Esophagus (tissue), 2 donors: ENCODE data around the gene PTTG2. TPM values are rescaled to one million over a fixed set of nuclear protein-coding genes. Genes with fewer than 3 reads are reported as not detected.
"Not testable (repeated sequence)": the region's sequence is repeated elsewhere in the genome, so short reads cannot be mapped to it uniquely, and the experiment has no call there.

Experiments used
- H3K27ac ChIP-seq, 2 donors: one replicate each; pipeline ENCODE4 v1.5.1; 2013; ENCODE audit warnings: low read depth in 2 of 2, mild to moderate bottlenecking in 2 of 2, inconsistent platforms in 1 of 2, low read length in 1 of 2, moderate library complexity in 1 of 2
- H3K27me3 ChIP-seq, 2 donors: one replicate each; pipeline ENCODE4 v1.6.1; 2013; ENCODE audit warnings: low read length in 2 of 2, control low read depth in 1 of 2, mild to moderate bottlenecking in 1 of 2; ENCODE audit not compliant: insufficient read depth in 2 of 2, control insufficient read depth in 1 of 2
- H3K36me3 ChIP-seq, 2 donors: one replicate each; pipeline ENCODE4 v1.6.1; 2013; ENCODE audit warnings: low read length in 1 of 2; ENCODE audit not compliant: control insufficient read depth in 2 of 2, insufficient read depth in 2 of 2
- H3K4me1 ChIP-seq, 2 donors: one replicate each; pipeline ENCODE4 v1.6.1; 2013; ENCODE audit warnings: low read length in 1 of 2; ENCODE audit not compliant: control insufficient read depth in 2 of 2, insufficient read depth in 2 of 2
- H3K4me3 ChIP-seq, 2 donors: one replicate each; pipeline ENCODE4 v1.5.1; 2013; ENCODE audit warnings: low read length in 2 of 2, mild to moderate bottlenecking in 2 of 2, low read depth in 1 of 2, moderate library complexity in 1 of 2
- H3K9me3 ChIP-seq, 2 donors: one replicate each; pipeline ENCODE4 v1.6.1; 2013; ENCODE audit warnings: mild to moderate bottlenecking in 2 of 2, low read depth in 1 of 2, low read length in 1 of 2, moderate library complexity in 1 of 2; ENCODE audit not compliant: control insufficient read depth in 2 of 2, insufficient read depth in 1 of 2
- WGBS, 2 donors: extraction: QIAGEN DNeasy Blood & Tissue Kit; methylation state at CpG; one replicate each; pipeline ENCODE4 v1.1.7; 2013; 5-methylcytosine and 5-hydroxymethylcytosine counted together
- polyA plus RNA-seq, 2 donors: library from polyadenylated mRNA; stranded (reverse); fragments of 200-250 nt; gene quantifications; one replicate each; pipeline ENCODE4 v1.2.3, GENCODE V29; 2013
- donor health status: healthy with polysubstance abuse.
- donor health status: Bipolar disorder and iron deficiency.

PTTG2 gene
- under 1 TPM in 1 of 2 donors, not detected in 1; 0.20 TPM for polyA plus RNA-seq

- no peak within 1 kb of the TSS for H3K4me3 ChIP-seq
- 92 to 94% methylated on average over 5 of the region's 5 CpGs for WGBS, 2 donors
- no peaks in the 10 kb centered on the region for H3K9me3 ChIP-seq
- no peaks in the 10 kb centered on the region for H3K36me3 ChIP-seq
- no peak within 1 kb of the TSS for H3K27ac ChIP-seq
- H3K27me3 ChIP-seq: no peaks in the 10 kb centered on the region
- H3K4me1 ChIP-seq: no peaks in the 10 kb centered on the region
These were observed at the start of gene PTTG2 for GRCh38 chr4:37960098-37960497. PTTG2 (plus strand) TSS chr4:37960398; CDS start chr4:37960435, 37 bp downstream.

GRCh38 chr4:37914539-37914938, 45.7 kb upstream of the PTTG2 start:
- H3K4me1 ChIP-seq: no peaks in the 10 kb centered on the region
- H3K27ac ChIP-seq: no peak overlapping the region
- WGBS, 2 donors: 82 to 87% methylated on average over 3 of the region's 3 CpGs
- H3K4me3 ChIP-seq: no peak overlapping the region
- H3K36me3 ChIP-seq: no peaks in the 10 kb centered on the region
- no peaks in the 10 kb centered on the region for H3K27me3 ChIP-seq
- H3K9me3 ChIP-seq: no peaks in the 10 kb centered on the region

GRCh38 chr4:37917388-37917787, 42.8 kb upstream of the PTTG2 start:
- no peak overlapping the region for H3K4me3 ChIP-seq
- H3K9me3 ChIP-seq: no peaks in the 10 kb centered on the region
- H3K36me3 ChIP-seq: no peaks in the 10 kb centered on the region
- 85 to 88% methylated on average over 7 of the region's 7 CpGs for WGBS, 2 donors
- H3K27me3 ChIP-seq: no peaks in the 10 kb centered on the region
- H3K27ac ChIP-seq: no peak overlapping the region
- H3K4me1 ChIP-seq: no peaks in the 10 kb centered on the region

GRCh38 chr4:37918653-37919052, 41.5 kb upstream of the PTTG2 start:
- H3K36me3 ChIP-seq: no peaks in the 10 kb centered on the region
- H3K4me1 ChIP-seq: no peaks in the 10 kb centered on the region
- WGBS, 2 donors: 73 to 85% methylated on average over 3 of the region's 3 CpGs
- no peaks in the 10 kb centered on the region for H3K27me3 ChIP-seq
- H3K9me3 ChIP-seq: no peaks in the 10 kb centered on the region
- no peak overlapping the region for H3K27ac ChIP-seq
- no peak overlapping the region for H3K4me3 ChIP-seq

- Histone ChIP-seq H3K36me3 (no peaks in the 10 kb centered on the region), H3K27me3 (no peaks in the 10 kb centered on the region)
These were observed 37.9 kb upstream of the PTTG2 start for GRCh38 chr4:37922328-37922727.

GRCh38 chr4:37923089-37923488, 37.1 kb upstream of the PTTG2 start:
- H3K36me3 ChIP-seq, H3K9me3 ChIP-seq, H3K4me3 ChIP-seq, H3K27me3 ChIP-seq, H3K27ac ChIP-seq, H3K4me1 ChIP-seq: not testable (repeated sequence)

More at GRCh38 chr4:37922328-37922727, 37.9 kb upstream of the PTTG2 start:
- Histone ChIP-seq H3K9me3 (no peaks in the 10 kb centered on the region), H3K4me3 (no peak overlapping the region), H3K27ac (no peak overlapping the region), H3K4me1 (no peaks in the 10 kb centered on the region)
- 68 to 83% methylated on average over 4 of the region's 4 CpGs for WGBS, 2 donors

- Histone ChIP-seq H3K9me3 (no peaks in the 10 kb centered on the region), H3K4me1 (no peaks in the 10 kb centered on the region), H3K4me3 (no peak overlapping the region), H3K27ac (no peak overlapping the region), H3K36me3 (no peaks in the 10 kb centered on the region), H3K27me3 (no peaks in the 10 kb centered on the region)
- WGBS, 2 donors: 76 to 81% methylated on average over 7 of the region's 7 CpGs
These were observed 35.3 kb upstream of the PTTG2 start for GRCh38 chr4:37924946-37925345.

- Histone ChIP-seq H3K36me3 (no peaks in the 10 kb centered on the region), H3K4me3 (no peak overlapping the region), H3K4me1 (no peaks in the 10 kb centered on the region), H3K9me3 (no peaks in the 10 kb centered on the region), H3K27me3 (no peaks in the 10 kb centered on the region), H3K27ac (no peak overlapping the region)
- 78 to 82% methylated on average over 4 of the region's 4 CpGs for WGBS, 2 donors
These were observed 32.8 kb upstream of the PTTG2 start for GRCh38 chr4:37927434-37927833.

- Histone ChIP-seq H3K9me3 (no peaks in the 10 kb centered on the region), H3K4me1 (no peaks in the 10 kb centered on the region), H3K4me3 (no peak overlapping the region), H3K36me3 (no peaks in the 10 kb centered on the region), H3K27me3 (no peaks in the 10 kb centered on the region), H3K27ac (no peak overlapping the region)
- 55 to 64% methylated on average over 12 of the region's 12 CpGs for WGBS, 2 donors
These were observed 31.5 kb upstream of the PTTG2 start for GRCh38 chr4:37928426-37929416.

GRCh38 chr4:37934096-37934495, 26.1 kb upstream of the PTTG2 start:
- 95 to 98% methylated on average over 8 of the region's 8 CpGs for WGBS, 2 donors
- Histone ChIP-seq H3K4me1 (no peaks in the 10 kb centered on the region), H3K27me3 (no peaks in the 10 kb centered on the region), H3K9me3 (no peaks in the 10 kb centered on the region), H3K36me3 (no peaks in the 10 kb centered on the region), H3K4me3 (no peak overlapping the region), H3K27ac (no peak overlapping the region)
